GM23338 (cell line): ENCODE results near the gene PRKD1. TPM values are rescaled to one million over a fixed set of nuclear protein-coding genes. Genes with fewer than 3 reads are reported as not detected.

Experiments
- ATAC-seq: fragments of 200-7000 bp; cut with Tn5 transposase; 3 replicates; pipeline ENCODE4 v1.9.1; 2020
- DNase-seq: peaks from one replicate; pipeline ENCODE4 v3.0.0-alpha.2; 2015; ENCODE audit warnings: low spot score
- H2AFZ ChIP-seq: fragments of 200-600 bp; sonication (generic); 2 replicates; pipeline ENCODE4 v1.8.0; 2016; ENCODE audit warnings: antibody characterized with exemption, mild to moderate bottlenecking, moderate library complexity
- H3F3A ChIP-seq: fragments of 200-600 bp; sonication (generic); replicated peaks from 2 replicates; pipeline ENCODE4 v1.8.0; 2017; ENCODE audit warnings: antibody characterized with exemption, mixed run types, low read depth
- H3K27ac ChIP-seq: fragments of 200-600 bp; sonication (generic); 2 replicates; pipeline ENCODE4 v1.6.1; 2016; ENCODE audit warnings: low read depth
- H3K27me3 ChIP-seq: fragments of 200-600 bp; sonication (generic); 2 replicates; pipeline ENCODE4 v1.8.0; 2016; ENCODE audit warnings: mild to moderate bottlenecking, mixed run types, moderate library complexity; ENCODE audit not compliant: insufficient read depth
- H3K36me3 ChIP-seq: fragments of 200-600 bp; sonication (generic); 2 replicates; pipeline ENCODE4 v1.8.0; 2016; ENCODE audit warnings: mild to moderate bottlenecking; ENCODE audit not compliant: insufficient read depth
- H3K4me1 ChIP-seq: fragments of 200-600 bp; sonication (generic); 2 replicates; pipeline ENCODE4 v1.8.0; 2016; ENCODE audit warnings: mild to moderate bottlenecking, moderate library complexity; ENCODE audit not compliant: insufficient read depth
- H3K4me2 ChIP-seq: fragments of 200-600 bp; sonication (generic); 2 replicates; pipeline ENCODE4 v1.7.1; 2017; ENCODE audit warnings: mixed run types
- H3K4me3 ChIP-seq: fragments of 200-600 bp; sonication (generic); 2 replicates; pipeline ENCODE4 v1.6.1; 2016; ENCODE audit warnings: mixed run types
- H3K79me2 ChIP-seq: fragments of 200-600 bp; sonication (generic); replicated peaks from 2 replicates; pipeline ENCODE4 v1.8.0; 2017; ENCODE audit warnings: mild to moderate bottlenecking; ENCODE audit not compliant: insufficient read depth
- H3K9me2 ChIP-seq: fragments of 200-600 bp; sonication (generic); 2 replicates; pipeline ENCODE4 v1.8.0; 2017; ENCODE audit not compliant: insufficient read depth
- H4K20me1 ChIP-seq: fragments of 200-600 bp; sonication (generic); replicated peaks from 2 replicates; pipeline ENCODE4 v1.8.0; 2017; ENCODE audit warnings: mild to moderate bottlenecking; ENCODE audit not compliant: insufficient read depth
- H3K27ac Mint-ChIP-seq: 2 replicates; pipeline ENCODE4 v1.8.0; 2020; ENCODE audit warnings: inconsistent platforms, mild to moderate bottlenecking, moderate library complexity, mixed read lengths
- H3K27me3 Mint-ChIP-seq: 3 replicates; pipeline ENCODE4 v1.8.0; 2022; ENCODE audit warnings: low read depth, mild to moderate bottlenecking, moderate library complexity, mixed read lengths, inconsistent platforms; ENCODE audit not compliant: insufficient read depth, poor library complexity
- H3K36me3 Mint-ChIP-seq: 3 replicates; pipeline ENCODE4 v1.8.0; 2021; ENCODE audit warnings: low read depth, mild to moderate bottlenecking, inconsistent platforms, moderate library complexity, mixed read lengths
- H3K4me1 Mint-ChIP-seq: 3 replicates; pipeline ENCODE4 v1.8.0; 2020; ENCODE audit warnings: mild to moderate bottlenecking, inconsistent platforms, mixed read lengths
- H3K4me3 Mint-ChIP-seq: 3 replicates; pipeline ENCODE4 v1.8.0; 2021; ENCODE audit warnings: moderate library complexity, mild to moderate bottlenecking, inconsistent platforms, mixed read lengths
- H3K9me3 Mint-ChIP-seq: 3 replicates; pipeline ENCODE4 v1.8.0; 2020; ENCODE audit warnings: moderate library complexity, mild to moderate bottlenecking, inconsistent platforms, mixed read lengths
- CREB1 ChIP-seq: fragments of 250-450 bp; sonication (Bioruptor Pico); IDR thresholded peaks from 2 replicates; pipeline ENCODE4 v1.5.0; 2020; ENCODE audit warnings: low read depth, mild to moderate bottlenecking, moderate library complexity
- EZH2phosphoT487 ChIP-seq: fragments of 200-600 bp; sonication (generic); IDR thresholded peaks from one replicate; pipeline ENCODE4 v1.8.1; 2018; ENCODE audit warnings: antibody characterized with exemption; ENCODE audit not compliant: unreplicated experiment
- NANOG ChIP-seq: IDR thresholded peaks from 2 replicates; pipeline ENCODE4 v1.6.1; 2016; ENCODE audit warnings: antibody characterized with exemption, borderline replicate concordance
- STAT1 ChIP-seq: IDR thresholded peaks from one replicate; pipeline ENCODE4 v1.6.1; 2016; ENCODE audit warnings: antibody characterized with exemption; ENCODE audit not compliant: unreplicated experiment
- ZNF114 ChIP-seq: fragments of 250-450 bp; sonication (Bioruptor Pico); IDR thresholded peaks from 2 replicates; pipeline ENCODE4 v1.5.0; 2020; ENCODE audit warnings: mild to moderate bottlenecking, moderate library complexity
- ZNF331 ChIP-seq: fragments of 250-450 bp; sonication (Bioruptor Pico); IDR thresholded peaks from 2 replicates; pipeline ENCODE4 v1.5.0; 2020; ENCODE audit warnings: low read depth, mild to moderate bottlenecking, moderate library complexity
- polyA plus RNA-seq: library from polyadenylated mRNA; unstranded; fragments of >200 nt; fragmentation: Nextera tagmentation; extraction: Ambion mirVana; gene quantifications from 2 replicates; pipeline ENCODE4 v1.2.1, GENCODE V29; 2016
- total RNA-seq: library from RNA; depleted of rRNA; stranded (reverse); fragments of >200 nt; shearing (Covaris generic); gene quantifications from 2 replicates; pipeline ENCODE4 v1.2.3, GENCODE V29; 2014
- TF ChIP-seq, protein P1 (sequence below): IDR thresholded peaks from one replicate; pipeline ENCODE4 v1.6.1; 2018; ENCODE audit warnings: antibody characterized with exemption; ENCODE audit not compliant: unreplicated experiment
- TF ChIP-seq, protein P2 (sequence below): IDR thresholded peaks from 2 replicates; pipeline ENCODE4 v1.6.1; 2016; ENCODE audit warnings: antibody characterized with exemption

PRKD1 gene
- total and polyA plus RNA-seq, 2 experiments from 2014 or later: 3.1 to 9.7 TPM

DNA sequence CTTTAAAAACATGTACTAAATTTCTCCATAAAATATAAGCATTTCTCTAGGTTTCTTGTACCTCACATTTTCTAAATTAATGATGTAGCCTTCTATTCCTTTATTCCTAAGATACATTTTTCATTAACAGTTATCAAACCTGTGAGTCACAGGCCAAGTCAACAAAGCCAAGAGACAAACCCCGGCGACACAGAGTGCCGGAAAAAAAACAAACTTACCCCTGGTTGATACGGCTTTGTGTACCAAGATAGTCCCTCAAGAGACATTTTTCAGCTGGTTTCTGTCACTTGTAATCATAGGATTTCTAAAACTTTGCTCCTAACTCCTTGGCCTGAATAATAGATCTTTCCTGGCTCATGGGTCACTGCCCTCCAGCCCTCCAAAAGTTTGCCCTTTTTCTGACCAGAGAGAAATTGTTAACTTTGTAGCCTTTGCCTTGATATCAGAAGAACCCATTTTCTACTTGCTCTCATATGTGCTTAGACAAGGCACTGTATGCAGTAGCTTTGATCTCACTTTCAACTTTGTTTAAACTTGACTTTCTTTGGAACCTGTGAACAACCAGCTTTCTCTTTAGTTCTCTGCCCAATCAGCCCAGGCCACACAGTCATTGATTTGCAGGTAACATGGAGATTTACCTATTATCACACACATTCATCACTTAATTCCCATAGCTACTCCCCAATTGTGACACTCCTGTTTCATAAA is 172.2 kb downstream of the PRKD1 start (continued):
- TF ChIP-seq, protein P1, sequence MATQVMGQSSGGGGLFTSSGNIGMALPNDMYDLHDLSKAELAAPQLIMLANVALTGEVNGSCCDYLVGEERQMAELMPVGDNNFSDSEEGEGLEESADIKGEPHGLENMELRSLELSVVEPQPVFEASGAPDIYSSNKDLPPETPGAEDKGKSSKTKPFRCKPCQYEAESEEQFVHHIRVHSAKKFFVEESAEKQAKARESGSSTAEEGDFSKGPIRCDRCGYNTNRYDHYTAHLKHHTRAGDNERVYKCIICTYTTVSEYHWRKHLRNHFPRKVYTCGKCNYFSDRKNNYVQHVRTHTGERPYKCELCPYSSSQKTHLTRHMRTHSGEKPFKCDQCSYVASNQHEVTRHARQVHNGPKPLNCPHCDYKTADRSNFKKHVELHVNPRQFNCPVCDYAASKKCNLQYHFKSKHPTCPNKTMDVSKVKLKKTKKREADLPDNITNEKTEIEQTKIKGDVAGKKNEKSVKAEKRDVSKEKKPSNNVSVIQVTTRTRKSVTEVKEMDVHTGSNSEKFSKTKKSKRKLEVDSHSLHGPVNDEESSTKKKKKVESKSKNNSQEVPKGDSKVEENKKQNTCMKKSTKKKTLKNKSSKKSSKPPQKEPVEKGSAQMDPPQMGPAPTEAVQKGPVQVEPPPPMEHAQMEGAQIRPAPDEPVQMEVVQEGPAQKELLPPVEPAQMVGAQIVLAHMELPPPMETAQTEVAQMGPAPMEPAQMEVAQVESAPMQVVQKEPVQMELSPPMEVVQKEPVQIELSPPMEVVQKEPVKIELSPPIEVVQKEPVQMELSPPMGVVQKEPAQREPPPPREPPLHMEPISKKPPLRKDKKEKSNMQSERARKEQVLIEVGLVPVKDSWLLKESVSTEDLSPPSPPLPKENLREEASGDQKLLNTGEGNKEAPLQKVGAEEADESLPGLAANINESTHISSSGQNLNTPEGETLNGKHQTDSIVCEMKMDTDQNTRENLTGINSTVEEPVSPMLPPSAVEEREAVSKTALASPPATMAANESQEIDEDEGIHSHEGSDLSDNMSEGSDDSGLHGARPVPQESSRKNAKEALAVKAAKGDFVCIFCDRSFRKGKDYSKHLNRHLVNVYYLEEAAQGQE: no peak
- TF ChIP-seq ZNF331 (CRISPR knock-in tag) (no peak), STAT1 (no peak), NANOG (no peak), EZH2phosphoT487 (no peak), ZNF114 (CRISPR knock-in tag) (no peak)
- TF ChIP-seq, protein P2, sequence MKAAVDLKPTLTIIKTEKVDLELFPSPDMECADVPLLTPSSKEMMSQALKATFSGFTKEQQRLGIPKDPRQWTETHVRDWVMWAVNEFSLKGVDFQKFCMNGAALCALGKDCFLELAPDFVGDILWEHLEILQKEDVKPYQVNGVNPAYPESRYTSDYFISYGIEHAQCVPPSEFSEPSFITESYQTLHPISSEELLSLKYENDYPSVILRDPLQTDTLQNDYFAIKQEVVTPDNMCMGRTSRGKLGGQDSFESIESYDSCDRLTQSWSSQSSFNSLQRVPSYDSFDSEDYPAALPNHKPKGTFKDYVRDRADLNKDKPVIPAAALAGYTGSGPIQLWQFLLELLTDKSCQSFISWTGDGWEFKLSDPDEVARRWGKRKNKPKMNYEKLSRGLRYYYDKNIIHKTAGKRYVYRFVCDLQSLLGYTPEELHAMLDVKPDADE: no peak

DNA sequence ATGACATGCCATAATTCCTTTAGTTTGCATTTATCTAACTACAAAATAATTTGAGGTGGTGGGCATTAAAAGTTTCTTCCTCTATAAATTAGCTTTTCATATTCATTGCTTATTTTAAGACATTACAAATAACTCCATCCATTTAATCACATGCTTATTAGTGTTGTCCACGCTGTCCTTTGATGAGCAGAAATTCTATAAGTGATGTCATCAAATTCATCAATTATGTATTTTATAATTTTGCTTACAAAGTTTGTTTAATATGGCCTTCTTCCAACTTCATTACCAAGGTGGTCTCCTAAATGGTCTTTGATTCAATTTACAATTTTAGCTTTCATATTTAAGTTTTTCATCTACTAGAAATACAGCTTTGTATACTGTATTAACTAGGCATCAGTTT is 173.5 kb downstream of the PRKD1 start:
- DNase-seq: no peak
- TF ChIP-seq CREB1 (CRISPR knock-in tag) (no peak), ZNF331 (CRISPR knock-in tag) (no peak), EZH2phosphoT487 (no peak), ZNF114 (CRISPR knock-in tag) (no peak), NANOG (no peak)
- TF ChIP-seq, protein P2: no peak
- TF ChIP-seq, protein P1: no peak
- Histone ChIP-seq H4K20me1 (no peaks in the 10 kb centered on the region), H3K4me2 (no peak overlapping the region), H3K27me3 (no peaks in the 10 kb centered on the region), H3K36me3 (no peaks in the 10 kb centered on the region), H3K9me2 (peaks cover 7% of the 10 kb centered on the region; the same call in 1 of the 2 replicates), H3F3A (no peaks in the 10 kb centered on the region), H3K27ac (no peak overlapping the region), H3K79me2 (no peaks in the 10 kb centered on the region), H3K4me1 (0 out of 2 replicates have a peak, but pooled peaks cover 7% of the 10 kb centered on the region), H3K4me3 (no peak overlapping the region), H2AFZ (no peak overlapping the region)
- Mint-ChIP-seq H3K27ac (no peak overlapping the region), H3K9me3 (no peaks in the 10 kb centered on the region), H3K4me1 (peaks cover 7% of the 10 kb centered on the region; the same call in 2 of the 3 replicates), H3K36me3 (no peaks in the 10 kb centered on the region), H3K27me3 (no peaks in the 10 kb centered on the region), H3K4me3 (no peak overlapping the region)
- ATAC-seq: no peak
